Measurements from ENCODE around the gene EFNA3. TPM values are rescaled to one million over a fixed set of nuclear protein-coding genes. Genes with fewer than 3 reads are reported as not detected.

The EFNA3 gene
- total and polyA plus RNA-seq, 9 of the 15 experiments (the other 6 are each of a cell fraction or from before 2014, with no cell fraction given), result 0.59 to 7.9 (median 4.7) TPM

GRCh38 chr1:155063550-155064110 lies 15.0 kb upstream of the EFNA3 start, which contains the start of gene EFNA4 (continued):
- TF ChIP-seq CEBPZ (IDR thresholded peaks at IDR 0.05; ENCODE audit: borderline replicate concordance, low read depth, low read length) (no peak), HDGF (IDR thresholded peaks at IDR 0.05) (no peak), TBP (optimal IDR thresholded peaks at IDR 0.05; ENCODE audit: low read depth, low read length) (peak; percentile 83), WHSC1 (IDR thresholded peaks at IDR 0.05; ENCODE audit: low read length) (no peak), MTA3 (IDR thresholded peaks at IDR 0.05; ENCODE audit: borderline replicate concordance) (peak; percentile 69; the same call in 1 of the 2 replicates), MTF1 (CRISPR knock-in tag; IDR thresholded peaks at IDR 0.05; ENCODE audit: borderline replicate concordance) (no peak), SREBF2 (CRISPR knock-in tag; IDR thresholded peaks at IDR 0.05) (no peak), SMARCA5 (IDR thresholded peaks at IDR 0.05) (no peak), PHB2 (IDR thresholded peaks at IDR 0.05; ENCODE audit: low read depth) (no peak), TAF1 (IDR thresholded peaks at IDR 0.05; ENCODE audit: control insufficient read depth, extremely low read depth, insufficient read depth, low read length, severe bottlenecking) (peak; percentile 16), RHOXF2B (CRISPR knock-in tag; conservative IDR thresholded peaks at IDR 0.05) (no peak), ZNF584 (CRISPR knock-in tag; IDR thresholded peaks at IDR 0.05; ENCODE audit: low read depth) (peak; percentile 79), RUNX1 (IDR thresholded peaks at IDR 0.05; ENCODE audit: low read depth) (no peak), CXXC5 (CRISPR knock-in tag; IDR thresholded peaks at IDR 0.05) (no peak; the same call in none of the 2 replicates), ZNF436 (CRISPR knock-in tag; IDR thresholded peaks at IDR 0.05) (no peak), ZC3H4 (CRISPR knock-in tag; IDR thresholded peaks at IDR 0.05; ENCODE audit: borderline replicate concordance) (no peak; the same call in 1 of the 2 replicates), GTF2A2 (tag; IDR thresholded peaks at IDR 0.05) (no peak), ZBTB33 (CRISPR knock-in tag; IDR thresholded peaks at IDR 0.05) (no peak), EWSR1 (IDR thresholded peaks at IDR 0.05; ENCODE audit: borderline replicate concordance, low read depth, partially characterized antibody) (no peak), ZNF76 (CRISPR knock-in tag; IDR thresholded peaks at IDR 0.05; ENCODE audit: borderline replicate concordance) (no peak), HMG20B (CRISPR knock-in tag; IDR thresholded peaks at IDR 0.05) (no peak), HMGXB4 (CRISPR knock-in tag; IDR thresholded peaks at IDR 0.05) (0 out of 2 replicates have a peak, but pooled peaks have one; percentile 27), GABPB1 (CRISPR knock-in tag; IDR thresholded peaks at IDR 0.05) (0 out of 2 replicates have a peak, but pooled peaks have one; percentile 5)
